ENCODE measurements around the gene GAS7. TPM values are rescaled to one million over a fixed set of nuclear protein-coding genes. Genes with fewer than 3 reads are reported as not detected.
A peak's percentile ranks its signal among the peaks of the same experiment; 100 is the strongest.

Gene GAS7
- total RNA-seq, 1 experiment from 2014 or later = 0.10 TPM

- no peak for DNase-seq (ENCODE audit: low spot score)
Measured at GRCh38 chr17:10200645-10201044, 2.2 kb upstream of the GAS7 start.

GRCh38 chr17:10200016-10200415, 1.6 kb upstream of the GAS7 start:
- no peak for DNase-seq (ENCODE audit: low spot score)

DNA sequence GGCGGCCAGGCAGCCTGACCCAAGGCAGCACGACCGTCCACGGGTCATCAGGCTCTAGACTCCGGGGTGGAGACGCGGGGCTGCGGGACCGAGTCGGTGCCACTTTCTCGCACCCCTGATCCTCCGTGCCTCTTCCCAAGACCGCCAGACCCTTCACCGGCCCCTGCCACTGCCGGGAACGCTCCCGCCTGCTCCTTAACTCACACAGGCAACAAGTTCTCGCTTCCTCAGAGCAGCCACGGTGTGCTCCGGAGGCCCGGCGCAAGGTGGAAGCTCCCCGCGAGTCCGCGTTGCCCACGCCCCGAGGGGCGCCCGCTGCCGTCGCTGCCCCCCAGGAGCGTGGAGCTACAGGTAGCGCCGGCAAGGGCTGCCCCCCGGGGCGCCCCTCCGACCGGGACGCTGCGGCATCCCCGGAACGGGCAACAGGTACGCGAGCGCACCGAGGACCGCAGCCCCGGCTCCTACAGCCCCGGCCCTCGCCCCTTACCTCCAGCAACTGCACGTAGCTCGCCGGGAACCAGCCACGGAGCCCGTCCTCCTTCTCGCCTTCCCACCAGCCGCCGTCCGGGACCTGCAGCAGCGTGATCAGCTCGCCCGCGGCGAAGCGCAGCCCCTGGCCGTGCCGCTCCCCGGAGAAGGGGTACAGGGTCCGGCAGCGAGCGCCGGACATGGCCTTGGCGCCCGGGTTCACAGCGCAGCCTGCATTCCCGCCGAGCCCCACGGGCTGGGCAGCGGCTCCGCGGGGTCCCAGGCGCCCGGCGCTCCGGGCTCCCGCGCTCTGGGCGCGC, 491 bp downstream of the GAS7 start:
- DNase-seq (ENCODE audit: low spot score) = no peak

DNA sequence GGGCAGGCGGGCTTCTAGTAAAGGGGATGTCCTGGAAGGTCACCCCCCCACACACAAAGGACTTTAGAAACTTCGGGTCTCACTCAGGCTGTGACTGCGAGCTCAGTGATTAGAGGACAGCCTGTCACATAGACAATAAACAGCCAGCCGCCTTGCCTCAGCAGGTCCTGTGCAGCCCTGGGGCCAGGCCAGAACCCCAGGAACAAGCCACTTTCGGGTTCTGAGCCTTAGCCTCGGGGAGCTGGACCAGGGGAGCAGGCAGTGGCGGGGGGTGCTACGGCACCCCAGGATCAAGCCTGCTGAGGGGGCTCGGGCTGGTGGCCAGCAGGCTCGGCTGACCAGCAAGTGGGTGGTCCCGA, 1.1 kb downstream of the GAS7 start:
- no peak for DNase-seq (ENCODE audit: low spot score)

DNA sequence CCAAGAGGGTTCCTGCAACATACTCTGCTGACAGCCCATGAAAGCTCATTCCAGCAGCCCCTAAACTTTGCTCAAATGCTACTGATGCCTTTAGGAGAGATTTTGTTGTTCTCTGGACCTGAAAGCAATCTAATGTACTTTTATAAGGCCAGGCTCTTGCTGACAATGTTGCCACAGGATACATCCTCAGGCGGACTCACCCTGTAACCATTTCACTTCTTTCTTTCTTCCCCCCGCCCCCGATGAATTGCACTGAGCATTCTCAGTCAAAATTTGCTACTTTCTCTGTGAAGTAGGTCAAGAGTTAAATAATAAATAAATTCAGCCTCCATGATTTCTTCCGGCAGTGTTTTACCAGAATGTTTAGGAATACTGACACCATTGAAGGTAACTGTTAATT, 1.5 kb downstream of the GAS7 start:
- DNase-seq (ENCODE audit: low spot score) = no peak

GRCh38 chr17:10196384-10196895, 2.0 kb downstream of the GAS7 start:
- DNase-seq (ENCODE audit: low spot score) = no peak

- DNase-seq (ENCODE audit: low spot score) = no peak
Measured at GRCh38 chr17:10195090-10195805, 3.2 kb downstream of the GAS7 start.

GRCh38 chr17:10193632-10194031, 4.8 kb downstream of the GAS7 start:
- no peak for DNase-seq (ENCODE audit: low spot score)

DNA sequence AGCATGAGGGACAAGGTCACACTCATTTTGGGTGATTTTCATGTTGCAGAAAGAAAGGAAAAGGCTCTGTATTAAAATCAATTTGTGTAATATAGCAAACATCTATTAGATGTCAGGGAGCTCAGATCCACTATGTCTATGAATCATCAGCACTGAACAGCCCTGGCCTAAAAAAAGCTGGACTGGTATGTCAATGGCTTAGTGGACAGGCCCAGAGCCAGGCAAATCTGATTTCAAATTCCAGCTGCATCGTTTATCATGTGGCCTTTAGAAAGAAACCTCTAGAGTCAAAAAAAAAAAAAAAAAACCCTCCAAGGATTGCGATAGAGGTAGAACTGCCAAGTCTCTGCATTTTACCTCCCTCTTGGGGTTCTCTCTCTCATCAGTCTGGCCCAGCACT, 5.4 kb downstream of the GAS7 start:
- DNase-seq (ENCODE audit: low spot score) = peak; percentile 32

GRCh38 chr17:10192461-10192860, 5.9 kb downstream of the GAS7 start:
- DNase-seq (ENCODE audit: low spot score) = no peak

DNA sequence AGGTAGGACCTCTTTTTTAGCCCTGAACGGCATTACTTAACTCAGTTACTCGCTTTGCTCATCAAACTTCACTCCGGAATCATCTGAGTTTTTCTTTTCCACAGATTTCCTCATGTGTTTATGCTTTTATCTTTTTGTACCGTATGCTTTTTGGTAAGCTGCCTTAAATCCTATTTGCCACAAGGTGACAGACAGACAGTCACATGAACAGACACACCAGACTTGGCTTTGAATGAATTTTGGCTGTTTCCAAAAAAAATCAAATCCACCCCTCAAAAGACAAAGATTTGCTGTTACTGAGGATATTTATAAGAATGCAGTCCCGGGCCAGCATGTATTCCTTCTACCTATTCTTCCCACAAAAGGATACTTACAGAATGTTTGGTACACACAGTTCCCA, 10.9 kb downstream of the GAS7 start:
- DNase-seq (ENCODE audit: low spot score) = no peak

- DNase-seq (ENCODE audit: low spot score) = no peak
Measured at GRCh38 chr17:10186771-10187410, 11.5 kb downstream of the GAS7 start.

DNA sequence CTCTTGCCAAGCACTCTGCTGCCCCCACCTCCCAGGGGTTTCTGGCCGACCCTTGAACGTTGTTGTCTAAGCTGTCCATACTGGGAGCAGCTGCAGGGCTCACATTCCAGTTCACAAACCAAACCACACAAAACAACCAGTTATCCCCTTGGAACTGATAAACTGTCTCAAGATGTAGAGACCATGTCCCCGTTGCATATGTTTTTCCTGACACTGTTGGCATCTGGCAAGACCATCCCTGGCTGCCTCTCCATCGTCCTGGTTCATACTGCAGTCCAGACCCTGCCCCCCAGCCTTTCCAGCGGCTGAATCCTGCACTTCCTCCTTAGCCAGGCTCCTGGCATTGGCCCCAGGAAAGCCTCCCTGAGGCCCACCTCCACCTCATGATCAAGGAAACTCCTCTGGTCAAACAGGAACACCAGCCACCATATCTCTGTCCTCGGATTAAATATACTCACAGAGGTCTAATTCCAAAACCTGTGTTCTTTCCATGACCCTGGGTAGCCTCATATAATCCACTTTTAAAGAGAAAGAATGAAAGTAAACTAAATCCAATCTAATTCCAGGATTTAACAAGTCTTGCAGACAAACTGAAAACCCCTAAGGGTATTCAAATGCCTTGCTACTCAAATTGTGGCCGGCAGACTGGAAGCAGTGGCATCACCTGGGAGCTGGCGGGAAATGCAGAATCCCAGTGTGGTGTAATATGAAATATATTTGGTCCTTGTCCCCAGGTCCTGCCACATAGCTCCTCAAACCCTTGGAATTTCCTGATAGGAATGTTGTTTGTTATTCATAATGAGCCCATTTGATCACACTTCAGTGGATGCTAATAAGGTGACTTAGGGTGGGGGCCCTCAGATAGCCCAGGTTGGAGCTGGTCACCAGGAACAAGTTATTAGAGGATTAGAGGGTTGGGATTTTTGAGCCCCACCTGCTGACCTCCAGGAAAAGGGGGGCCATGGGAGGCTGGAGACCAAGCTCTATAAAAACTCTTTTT, 14.2 kb downstream of the GAS7 start:
- DNase-seq (ENCODE audit: low spot score) = no peak

DNA sequence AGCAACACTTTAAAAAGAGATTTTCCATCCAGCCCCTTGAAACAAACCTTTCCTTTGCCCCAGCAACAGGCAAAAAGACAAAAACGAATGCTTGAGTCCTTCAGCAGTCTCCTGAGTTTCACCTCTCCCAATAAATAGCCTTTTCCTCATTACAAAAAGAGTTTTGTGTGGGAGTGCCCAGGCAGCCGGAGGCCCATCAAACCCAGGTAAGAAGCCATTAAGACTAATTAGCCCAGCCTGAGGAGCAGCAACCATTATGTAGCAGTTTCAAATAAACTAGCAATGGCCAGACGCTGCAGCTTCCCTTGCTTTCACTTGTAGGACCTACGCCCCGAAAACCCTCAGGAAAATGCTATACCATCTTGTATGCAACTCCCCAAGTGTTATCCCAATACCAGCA, 15.6 kb downstream of the GAS7 start:
- no peak for DNase-seq (ENCODE audit: low spot score)

- no peak for DNase-seq (ENCODE audit: low spot score)
Measured at GRCh38 chr17:10178506-10178991, 19.9 kb downstream of the GAS7 start.

DNA sequence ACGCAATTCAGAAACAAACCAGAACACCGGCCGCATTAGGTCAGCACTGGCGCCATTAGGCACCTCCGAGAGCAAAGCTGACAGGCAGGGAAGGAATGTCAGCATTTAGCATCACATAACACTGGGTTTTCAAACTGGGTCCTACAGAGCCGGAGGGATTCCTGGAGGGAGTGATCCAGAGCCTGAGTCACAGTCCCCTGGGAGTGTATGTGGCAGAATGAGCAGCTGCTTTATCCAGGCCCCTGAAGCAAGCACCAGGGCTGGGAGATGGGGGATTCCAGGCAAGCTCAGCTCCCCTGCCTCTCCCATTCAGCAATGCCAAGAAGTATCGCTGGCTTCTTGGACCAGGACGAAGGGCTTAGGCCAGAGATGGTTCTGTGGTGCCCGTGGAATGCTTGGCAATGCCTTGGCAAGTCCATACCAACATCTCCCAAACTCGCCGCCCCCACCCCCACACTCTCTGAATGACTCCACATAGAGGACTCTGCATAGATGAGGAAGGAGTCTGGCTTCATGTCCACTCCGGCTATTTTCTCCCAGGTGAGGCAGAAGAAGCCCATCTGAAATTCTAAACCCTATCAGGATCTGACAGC, 20.4 kb downstream of the GAS7 start:
- DNase-seq (ENCODE audit: low spot score) = peak; percentile 16

DNA sequence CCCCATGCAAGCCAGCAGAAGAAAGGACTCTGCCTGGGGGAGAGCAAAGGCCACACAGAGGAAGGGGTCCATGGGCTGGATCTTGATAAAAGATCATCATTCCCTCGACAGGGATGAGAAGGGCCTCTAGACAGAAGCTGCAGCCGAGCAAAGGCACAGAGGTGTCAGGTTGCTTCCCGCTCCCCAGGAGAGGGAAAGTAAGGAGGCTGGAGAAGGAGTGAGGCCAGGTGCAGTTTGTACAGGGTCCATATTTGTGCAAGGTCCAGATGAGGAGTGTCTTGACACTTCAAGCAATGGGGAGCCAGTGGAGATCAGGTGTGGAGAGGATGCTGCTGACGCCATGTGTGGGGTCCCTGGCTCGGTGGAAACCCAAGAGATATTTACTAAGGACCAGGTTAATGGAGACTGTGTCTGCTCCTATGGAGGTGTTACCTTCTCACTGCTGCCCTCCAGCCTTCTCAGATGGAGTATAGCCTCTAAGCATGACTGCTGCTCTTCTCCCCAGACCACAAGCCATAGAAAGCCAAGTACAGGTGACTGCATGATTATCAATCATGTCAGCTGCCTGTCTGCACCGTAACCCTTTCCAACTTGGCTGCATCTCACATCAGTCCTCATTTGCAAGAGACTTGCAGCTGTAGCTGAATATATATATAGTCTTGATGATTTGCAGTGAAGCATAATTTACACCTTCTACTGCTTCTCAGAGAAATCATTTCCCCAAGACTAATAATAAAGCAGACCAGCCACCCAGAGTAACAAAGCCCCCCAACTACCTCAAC, 21.1 kb downstream of the GAS7 start:
- DNase-seq (ENCODE audit: low spot score) = no peak

DNA sequence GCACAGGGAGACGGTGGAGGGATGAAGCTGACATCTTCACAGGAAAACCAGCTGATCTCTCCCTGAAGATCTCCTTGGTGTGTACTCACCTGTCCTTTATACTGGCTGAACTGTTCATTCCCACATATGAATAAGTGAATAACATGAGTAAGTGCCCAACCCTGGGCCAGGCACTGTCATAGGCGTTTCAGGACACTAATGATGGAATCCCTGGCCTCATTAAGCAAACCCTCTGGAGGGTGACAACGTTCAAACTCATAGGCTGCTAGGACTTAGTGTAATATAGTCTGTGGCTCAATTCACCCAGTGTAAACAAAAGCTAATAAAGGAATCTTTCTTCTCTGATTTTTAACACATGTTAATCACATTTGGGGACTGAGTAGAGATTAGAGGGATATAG, 24.5 kb downstream of the GAS7 start:
- DNase-seq (ENCODE audit: low spot score) = no peak

DNA sequence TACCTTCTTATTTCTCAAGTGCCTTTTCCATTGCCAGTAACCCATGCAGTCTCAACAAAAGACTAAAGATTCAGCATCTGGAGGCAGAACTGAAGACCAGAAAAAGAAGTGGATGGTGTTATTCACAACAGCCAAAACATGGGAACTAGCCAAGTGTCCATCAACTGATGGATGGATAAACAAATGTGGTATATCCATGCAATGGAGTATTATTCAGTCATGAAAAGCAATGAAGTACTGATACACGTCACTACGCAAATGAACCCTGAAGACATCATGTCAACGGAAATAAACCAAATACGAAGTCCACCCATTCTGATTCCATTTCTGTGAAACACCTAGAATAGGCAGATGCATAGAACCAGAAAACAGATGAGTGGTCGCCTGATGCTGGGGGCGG, 25.6 kb downstream of the GAS7 start:
- DNase-seq (ENCODE audit: low spot score) = no peak

DNA sequence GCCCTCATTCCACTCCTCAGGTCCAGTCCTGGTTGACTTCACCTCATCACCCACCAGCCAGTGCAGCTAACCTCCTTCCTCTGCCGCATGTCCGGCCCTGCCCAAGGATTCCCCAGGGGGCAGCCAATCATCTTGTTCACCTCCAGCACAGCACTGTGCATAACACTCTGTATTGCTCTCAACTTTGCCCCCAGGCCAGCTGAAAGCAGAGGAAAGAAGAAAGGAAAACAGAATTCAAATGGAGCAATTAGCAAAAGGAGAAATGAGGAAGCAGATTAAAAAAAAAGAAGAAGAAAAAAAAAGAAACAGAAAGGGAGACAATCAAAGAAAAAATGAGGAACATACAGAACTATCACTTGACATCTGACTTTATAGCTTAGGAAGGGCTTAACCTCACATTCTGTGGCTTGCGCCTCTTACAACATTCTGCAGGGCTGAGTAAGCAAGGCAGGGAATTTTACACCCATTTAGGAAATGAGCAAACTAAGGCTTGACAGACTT, 26.1 kb downstream of the GAS7 start:
- DNase-seq (ENCODE audit: low spot score) = peak; percentile 25

All from A172 (cell line).